A549 (cell line): ENCODE results near the gene ZBTB48. TPM values are rescaled to one million over a fixed set of nuclear protein-coding genes. Genes with fewer than 3 reads are reported as not detected.

Experiments used
- ATAC-seq, 2 experiments: fragments of 200-7000 bp in 1 of 2; fragments of >200 bp in 1 of 2; cut with Nextera tagmentation in 1 of 2; cut with Tn5 transposase in 1 of 2; 3 replicates each; pipeline versions ENCODE4 v1.8.0 to v1.9.1; 2018 to 2020; ENCODE audit warnings: mild to moderate bottlenecking in 1 of 2, moderate library complexity in 1 of 2
- CTCF ChIA-PET: fragments of 300-600 bp; sonication (Branson Sonifier 250); formaldehyde crosslinking; extraction: SDS; loops from one replicate; lab custom pipeline; 2021; ENCODE audit warnings: antibody characterized with exemption, inconsistent platforms; lab: Yijun Ruan, JAX
- POLR2A ChIA-PET: fragments of 350-600 bp; formaldehyde crosslinking; extraction: SDS; loops from one replicate; lab custom pipeline; 2021; ENCODE audit warnings: antibody characterized with exemption, inconsistent platforms; lab: Yijun Ruan, JAX
- DNase-seq, 2 experiments: peaks; one replicate each; pipeline versions ENCODE4 v3.0.0 to v3.0.0-alpha.2; 2011 to 2016; ENCODE audit warnings: low read depth in 1 of 2, low spot score in 1 of 2
- FAIRE-seq: peaks from 2 replicates; lab custom pipeline; 2011; peaks lifted over from hg19 to GRCh38; lab: Jason Lieb, UNC
- H3K27ac ChIP-seq, 2 experiments: fragments of >200 bp; sonication (Bioruptor Twin); formaldehyde crosslinking; 3 replicates each; pipeline ENCODE4 v1.5.1; 2016 to 2017
- H3K4me1 ChIP-seq: fragments of >200 bp; sonication (Bioruptor Twin); formaldehyde crosslinking; 3 replicates; pipeline ENCODE4 v1.6.1; 2016
- H3K4me2 ChIP-seq: fragments of >200 bp; sonication (Bioruptor Twin); formaldehyde crosslinking; 3 replicates; pipeline ENCODE4 v1.6.1; 2016
- H3K4me3 ChIP-seq: fragments of >200 bp; sonication (Bioruptor Twin); formaldehyde crosslinking; 3 replicates; pipeline ENCODE4 v1.5.1; 2016
- H3K9me3 ChIP-seq: fragments of >200 bp; sonication (Bioruptor Twin); formaldehyde crosslinking; 3 replicates; pipeline ENCODE4 v1.6.1; 2016
- BCL3 ChIP-seq: fragments of >200 bp; sonication (Bioruptor Twin); formaldehyde crosslinking; IDR thresholded peaks from 3 replicates; pipeline ENCODE4 v1.6.1; 2016
- CBX2 ChIP-seq: fragments of 200-600 bp; sonication (generic); IDR thresholded peaks from 2 replicates; pipeline ENCODE4 v1.6.1; 2016; ENCODE audit warnings: low read depth, mild to moderate bottlenecking, borderline replicate concordance
- CBX8 ChIP-seq: fragments of 200-600 bp; sonication (generic); IDR thresholded peaks from 2 replicates; pipeline ENCODE4 v1.6.1; 2016
- CEBPB ChIP-seq, 2 experiments: fragments of >200 bp in 1 of 2; sonication (Bioruptor Twin) in 1 of 2; formaldehyde crosslinking in 1 of 2; IDR thresholded peaks; 2 replicates each; pipeline ENCODE4 v1.6.1; 2012 to 2016
- CHD2 ChIP-seq: fragments of 150-350 bp; IDR thresholded peaks from 2 replicates; pipeline ENCODE4 v1.6.1; 2014; ENCODE audit warnings: low read length; ENCODE audit not compliant: partially characterized antibody
- CHD4 ChIP-seq: fragments of 200-600 bp; sonication (generic); IDR thresholded peaks from 2 replicates; pipeline ENCODE4 v1.6.1; 2016; ENCODE audit warnings: antibody characterized with exemption, mild to moderate bottlenecking, borderline replicate concordance
- EHMT2 ChIP-seq: fragments of 200-600 bp; sonication (generic); IDR thresholded peaks from 2 replicates; pipeline ENCODE4 v1.6.1; 2016; ENCODE audit warnings: antibody characterized with exemption, low read depth, mild to moderate bottlenecking, moderate library complexity
- ESRRA ChIP-seq: fragments of 150-350 bp; IDR thresholded peaks from 2 replicates; pipeline ENCODE4 v1.6.1; 2014; ENCODE audit warnings: mild to moderate bottlenecking, low read length, borderline replicate concordance
- FOSB ChIP-seq: fragments of 250-450 bp; sonication (Bioruptor Pico); IDR thresholded peaks from 2 replicates; pipeline ENCODE4 v1.5.0; 2020; ENCODE audit warnings: mild to moderate bottlenecking, moderate library complexity
- FOSL2 ChIP-seq, 2 experiments: fragments of 450-650 bp in 1 of 2; fragments of >200 bp in 1 of 2; sonication (Bioruptor Twin) in 1 of 2; formaldehyde crosslinking; IDR thresholded peaks; 2 replicates each; pipeline versions ENCODE4 v1.5.0 to v1.6.1; 2016 to 2020; ENCODE audit warnings: mild to moderate bottlenecking in 1 of 2, moderate library complexity in 1 of 2
- GATA3 ChIP-seq: IDR thresholded peaks from 2 replicates; pipeline ENCODE4 v1.6.1; 2012; ENCODE audit warnings: borderline replicate concordance
- HEYL ChIP-seq: fragments of 250-450 bp; sonication (Bioruptor Pico); IDR thresholded peaks from 2 replicates; pipeline ENCODE4 v1.8.0; 2021; ENCODE audit warnings: mild to moderate bottlenecking, moderate library complexity
- HOXB5 ChIP-seq: fragments of 250-450 bp; sonication (Bioruptor Pico); IDR thresholded peaks from 2 replicates; pipeline ENCODE4 v1.5.0; 2020; ENCODE audit warnings: mild to moderate bottlenecking, moderate library complexity
- MAFK ChIP-seq: fragments of 450-650 bp; IDR thresholded peaks from 2 replicates; pipeline ENCODE4 v1.6.1; 2014; ENCODE audit not compliant: partially characterized antibody
- MAX ChIP-seq: IDR thresholded peaks from 2 replicates; pipeline ENCODE4 v1.6.1; 2012
- MYC ChIP-seq: IDR thresholded peaks from 2 replicates; pipeline ENCODE4 v1.6.1; 2012; ENCODE audit warnings: mild to moderate bottlenecking, inconsistent platforms, low read length, improper control_type of control experiment, borderline replicate concordance
- NPAS2 ChIP-seq: fragments of 250-450 bp; sonication (Bioruptor Pico); IDR thresholded peaks from 2 replicates; pipeline ENCODE4 v1.8.0; 2022; ENCODE audit warnings: mild to moderate bottlenecking, moderate library complexity, borderline replicate concordance
- PHF8 ChIP-seq: fragments of 200-600 bp; sonication (generic); IDR thresholded peaks from 2 replicates; pipeline ENCODE4 v1.6.1; 2016; ENCODE audit warnings: low read depth, mild to moderate bottlenecking, antibody characterized with exemption, moderate library complexity, borderline replicate concordance
- RAD21 ChIP-seq, 2 experiments: fragments of >200 bp in 1 of 2; sonication (Bioruptor Twin) in 1 of 2; formaldehyde crosslinking in 1 of 2; IDR thresholded peaks in 1 of 2; conservative IDR thresholded peaks in 1 of 2; 2 replicates in 1 of 2; 3 replicates in 1 of 2; pipeline ENCODE4 v1.6.1; 2012 to 2018; ENCODE audit warnings: inconsistent platforms in 1 of 2
- REST ChIP-seq: fragments of 200-600 bp; sonication (generic); IDR thresholded peaks from 2 replicates; pipeline ENCODE4 v1.6.1; 2016; ENCODE audit warnings: antibody characterized with exemption, mild to moderate bottlenecking, moderate library complexity
- RNF2 ChIP-seq: fragments of 200-600 bp; sonication (generic); IDR thresholded peaks from 2 replicates; pipeline ENCODE4 v1.6.1; 2016; ENCODE audit warnings: low read depth, mild to moderate bottlenecking, antibody characterized with exemption, moderate library complexity, borderline replicate concordance
- SMC3 ChIP-seq: fragments of >200 bp; sonication (Bioruptor Twin); formaldehyde crosslinking; IDR thresholded peaks from 3 replicates; pipeline ENCODE4 v1.6.1; 2018; ENCODE audit warnings: inconsistent platforms
- SREBF2 ChIP-seq: fragments of 450-650 bp; IDR thresholded peaks from 2 replicates; pipeline ENCODE4 v1.6.1; 2014; ENCODE audit warnings: mild to moderate bottlenecking, moderate library complexity
- TP53 ChIP-seq: fragments of 250-450 bp; sonication (Bioruptor Pico); IDR thresholded peaks from 2 replicates; pipeline ENCODE4 v1.5.0; 2021; ENCODE audit warnings: mild to moderate bottlenecking, moderate library complexity
- USF2 ChIP-seq: fragments of 450-650 bp; IDR thresholded peaks from 2 replicates; pipeline ENCODE4 v1.6.1; 2014; ENCODE audit warnings: antibody characterized with exemption
- WGBS: methylation state at CpG from one replicate; pipeline ENCODE4 v1.1.6; 2017; ENCODE audit errors: missing lambda C conversion rate; 5-methylcytosine and 5-hydroxymethylcytosine counted together
- polyA plus RNA-seq, 4 experiments: library from polyadenylated mRNA; depleted of rRNA in 3 of 4; stranded (reverse); fragments of >200 nt; fragmentation: RNase III in 1 of 4; extraction: RNeasy Plus Mini Kit Qiagen cat#74134 plus additional on column Dnase treatment in 1 of 4; gene quantifications; 2 replicates in 3 of 4; 3 replicates in 1 of 4; pipeline ENCODE4 v1.2.3, GENCODE V29; 2011 to 2017

The ZBTB48 gene
- polyA plus RNA-seq, 2 of the 4 experiments (the other 2 are of a cell fraction): 8.0 to 13.1 TPM

GRCh38 chr1:6588893-6589520, 9.2 kb downstream of the ZBTB48 start:
- no peak for ATAC-seq
- DNase-seq: no peak
- Histone ChIP-seq H3K4me1 (no peaks in the 10 kb centered on the region), H3K4me2 (no peak overlapping the region), H3K9me3 (no peaks in the 10 kb centered on the region), H3K27ac (no peak overlapping the region), H3K4me3 (no peak overlapping the region)
- WGBS: 92% methylated on average over 13 of the region's 24 CpGs
- FAIRE-seq: no peak
- TF ChIP-seq SREBF2 (no peak), GATA3 (no peak), REST (no peak), CEBPB (IDR thresholded peaks at IDR 0.05) (no peak), TP53 (CRISPR knock-in tag) (no peak), MAX (no peak), USF2 (no peak), NPAS2 (CRISPR knock-in tag) (no peak), HEYL (CRISPR knock-in tag) (no peak), CBX2 (no peak), CHD4 (no peak), BCL3 (no peak), SMC3 (no peak), PHF8 (no peak), CHD2 (no peak), CBX8 (no peak), RNF2 (no peak), EHMT2 (no peak), ESRRA (no peak)
- POLR2A ChIA-PET: interaction anchor here (1.6 kb wide), 1 partner anchor 9 kb away, joined by 5 read pairs; the partner anchor contains the start of gene ZBTB48
- CTCF ChIA-PET: interaction anchor here (0.6 to 2.8 kb wide), 5 partner anchors 11 to 109 kb away, joined by 3 to 8 read pairs (median 3); partner anchors contain the start of genes NOL9 and TAS1R1

- no peak overlapping the region for H3K27ac ChIP-seq
- H3K4me2 ChIP-seq: no peak overlapping the region
- H3K9me3 ChIP-seq: no peaks in the 10 kb centered on the region
- FAIRE-seq: no peak
- CTCF ChIA-PET: interaction anchor here (1.0 to 2.8 kb wide), 3 partner anchors 35 to 100 kb away, joined by 3 to 8 read pairs (median 3); partner anchors contain the start of genes NOL9 and TAS1R1
- H3K4me3 ChIP-seq: no peak overlapping the region
- no peak for ATAC-seq
- POLR2A ChIA-PET: interaction anchor here (1.6 kb wide), 1 partner anchor 10 kb away, joined by 5 read pairs; the partner anchor contains the start of gene ZBTB48
- TF ChIP-seq FOSB (CRISPR knock-in tag) (no peak), MAFK (no peak), REST (no peak), MYC (no peak), FOSL2 (IDR thresholded peaks at IDR 0.05) (no peak), FOSL2 (CRISPR knock-in tag; IDR thresholded peaks at IDR 0.05) (no peak), HOXB5 (CRISPR knock-in tag) (no peak), RAD21 (conservative IDR thresholded peaks at IDR 0.05 in 1 of 2, IDR thresholded peaks at IDR 0.05 in 1 of 2) (no peak)
- no peak for DNase-seq
- WGBS: 84% methylated on average over 6 of the region's 7 CpGs
- no peaks in the 10 kb centered on the region for H3K4me1 ChIP-seq
These were observed 10.3 kb downstream of the ZBTB48 start for GRCh38 chr1:6590046-6590445.
